Measurements from ENCODE around the gene ALPK1. TPM values are rescaled to one million over a fixed set of nuclear protein-coding genes. Genes with fewer than 3 reads are reported as not detected.

Gene ALPK1
- total and polyA plus RNA-seq, 4 donors: 2.8 to 14.0 (median 4.7) TPM

GRCh38 chr4:112253382-112254000 is 43.7 kb upstream of the ALPK1 start:
- 64% methylated on average over 2 of the region's 2 CpGs for WGBS
- Histone ChIP-seq H3K27ac (ENCODE audit: low read depth in 1 of 2, low read length in 2 of 2) (no peak overlapping the region), H3K36me3 (ENCODE audit: control insufficient read depth in 4 of 4, insufficient read depth in 3 of 4, low read depth in 1 of 4, low read length in 3 of 4) (peaks cover 0 to 1% (median 0%) of the 10 kb centered on the region in 4 donors), H3K9ac (ENCODE audit: low read depth in 1 of 2, low read length in 2 of 2) (no peak overlapping the region), H3K4me1 (ENCODE audit: control insufficient read depth in 4 of 4, insufficient read depth in 4 of 4, low read length in 3 of 4) (peaks cover 0 to 5% (median 3%) of the 10 kb centered on the region in 4 donors), H3K27me3 (ENCODE audit: control insufficient read depth in 4 of 4, insufficient read depth in 4 of 4, low read length in 3 of 4) (no peaks in the 10 kb centered on the region), H3K9me3 (ENCODE audit: control insufficient read depth in 4 of 4, low read length in 3 of 4) (no peaks in the 10 kb centered on the region), H3K4me3 (ENCODE audit: low read depth in 1 of 3, low read length in 3 of 3) (no peak overlapping the region)
- TF ChIP-seq HNF4G (IDR thresholded peaks at IDR 0.05): no peak
- TF ChIP-seq REST (IDR thresholded peaks at IDR 0.05): no peak
- no peak for TF ChIP-seq MAX (IDR thresholded peaks at IDR 0.05)
- no peak for TF ChIP-seq YY1 (IDR thresholded peaks at IDR 0.05)
- no peak for TF ChIP-seq TAF1 (conservative IDR thresholded peaks at IDR 0.05)
- TF ChIP-seq EGR1 (IDR thresholded peaks at IDR 0.05; ENCODE audit: low read depth in 2 of 2): no peak
- DNase-seq (ENCODE audit: low spot score): no peak

- peak in 1 of 2 donors; percentile 12 for TF ChIP-seq RXRA (IDR thresholded peaks at IDR 0.05)
- TF ChIP-seq EGR1 (IDR thresholded peaks at IDR 0.05; ENCODE audit: low read depth in 2 of 2): no peak
- TF ChIP-seq NR2F2 (IDR thresholded peaks at IDR 0.05): no peak
- no peak for TF ChIP-seq FOXA1 (IDR thresholded peaks at IDR 0.05)
- TF ChIP-seq FOXA2 (IDR thresholded peaks at IDR 0.05): no peak
- H3K9ac ChIP-seq (ENCODE audit: low read depth in 1 of 2, low read length in 2 of 2): no peak overlapping the region
- H3K27me3 ChIP-seq (ENCODE audit: control insufficient read depth in 4 of 4, insufficient read depth in 4 of 4, low read length in 3 of 4): no peaks in the 10 kb centered on the region
- H3K27ac ChIP-seq (ENCODE audit: low read depth in 1 of 2, low read length in 2 of 2): no peak overlapping the region
- no peaks in the 10 kb centered on the region for H3K9me3 ChIP-seq (ENCODE audit: control insufficient read depth in 4 of 4, low read length in 3 of 4)
- no peak for DNase-seq (ENCODE audit: low spot score)
- 90% methylated on average over 2 of the region's 2 CpGs for WGBS
- peaks cover 3 to 17% (median 4%) of the 10 kb centered on the region in 4 donors for H3K36me3 ChIP-seq (ENCODE audit: control insufficient read depth in 4 of 4, insufficient read depth in 3 of 4, low read depth in 1 of 4, low read length in 3 of 4)
- no peak overlapping the region for H3K4me3 ChIP-seq (ENCODE audit: low read depth in 1 of 3, low read length in 3 of 3)
- peaks cover 0 to 5% (median 2%) of the 10 kb centered on the region in 4 donors for H3K4me1 ChIP-seq (ENCODE audit: control insufficient read depth in 4 of 4, insufficient read depth in 4 of 4, low read length in 3 of 4)
These were observed 40.1 kb upstream of the ALPK1 start for GRCh38 chr4:112257098-112257497.

- Histone ChIP-seq H3K4me3 (ENCODE audit: low read depth in 1 of 3, low read length in 3 of 3) (no peak overlapping the region), H3K27ac (ENCODE audit: low read depth in 1 of 2, low read length in 2 of 2) (no peak overlapping the region), H3K4me1 (ENCODE audit: control insufficient read depth in 4 of 4, insufficient read depth in 4 of 4, low read length in 3 of 4) (no peaks in the 10 kb centered on the region), H3K9me3 (ENCODE audit: control insufficient read depth in 4 of 4, low read length in 3 of 4) (no peaks in the 10 kb centered on the region), H3K27me3 (ENCODE audit: control insufficient read depth in 4 of 4, insufficient read depth in 4 of 4, low read length in 3 of 4) (no peaks in the 10 kb centered on the region), H3K36me3 (ENCODE audit: control insufficient read depth in 4 of 4, insufficient read depth in 3 of 4, low read depth in 1 of 4, low read length in 3 of 4) (peaks cover 0 to 21% (median 5%) of the 10 kb centered on the region in 4 donors), H3K9ac (ENCODE audit: low read depth in 1 of 2, low read length in 2 of 2) (no peak overlapping the region)
- TF ChIP-seq RAD21 (IDR thresholded peaks at IDR 0.05): peak; percentile 68 to 73
- TF ChIP-seq TAF1 (conservative IDR thresholded peaks at IDR 0.05): no peak
- no peak for TF ChIP-seq YY1 (IDR thresholded peaks at IDR 0.05)
- peak; percentile 42 for TF ChIP-seq CTCF (IDR thresholded peaks at IDR 0.05; ENCODE audit: low read depth, low read length, missing input control)
- WGBS: 70% methylated on average over 2 of the region's 2 CpGs
- DNase-seq (ENCODE audit: low spot score): no peak
These were observed 30.3 kb upstream of the ALPK1 start for GRCh38 chr4:112266823-112267222.
